Measurements from ENCODE around the gene GNB1L.

DNA sequence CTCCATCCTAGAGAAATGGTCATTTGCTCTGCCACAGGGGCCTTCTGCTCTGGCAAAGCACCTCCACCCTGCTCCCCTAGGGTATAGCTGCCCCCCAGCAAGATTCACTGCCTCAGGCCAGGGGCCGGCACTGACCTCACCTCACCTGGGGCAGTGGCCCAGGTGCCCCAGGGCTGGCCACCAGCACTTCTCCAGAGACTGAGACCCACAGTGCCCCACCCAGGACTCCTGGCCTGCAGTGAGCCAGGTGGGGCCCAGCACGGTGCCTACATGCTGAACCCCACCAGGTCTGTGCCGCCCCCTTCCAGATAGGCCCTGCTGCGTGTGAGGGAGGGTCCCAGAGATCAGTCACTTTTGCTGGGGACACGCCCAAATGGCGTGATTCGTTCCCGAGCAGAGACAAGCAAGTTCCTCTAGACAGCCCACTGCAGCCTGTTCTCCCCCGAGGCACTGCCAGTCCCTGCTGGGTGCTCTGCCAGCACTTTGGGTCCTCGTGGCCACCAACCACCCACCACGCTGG lies 10.8 kb downstream of the GNB1L start:
- TF ChIP-seq EZH2 (IDR thresholded peaks at IDR 0.05; ENCODE audit: insufficient read depth, poor library complexity, severe bottlenecking) = no peak
- no peak for TF ChIP-seq EZH2phosphoT487 (IDR thresholded peaks at IDR 0.05; ENCODE audit: insufficient read depth, low read depth)

All from GM23248 (cell line).